ENCODE data around the gene TRIM8. TPM values are rescaled to one million over a fixed set of nuclear protein-coding genes. Genes with fewer than 3 reads are reported as not detected.

Gene TRIM8
- total and polyA plus RNA-seq, 2 donors (not counting 3 experiments of a cell fraction or from before 2014, with no cell fraction given) = 74.1 to 114 TPM

- H3K4me1 ChIP-seq (ENCODE audit: control insufficient read depth, extremely low read depth, insufficient read depth, low read length) = peaks cover 17% of the 10 kb centered on the region
- CTCF ChIA-PET = no interaction called here
- intact Hi-C loops (cut with micrococcal nuclease) (no loop called here), dilution Hi-C loops (cut with MboI; ENCODE audit: extremely low pct_ligation_motif_present, low sequenced_read_pairs) (no loop called here)
- no peak overlapping the region for H3K4me3 ChIP-seq (replicated peaks in 1 of 3; ENCODE audit: insufficient read depth in 1 of 3, low read depth in 1 of 3, low read length in 3 of 3)
- no peak overlapping the region for H2AFZ ChIP-seq (ENCODE audit: low read depth, low read length)
- H3K27me3 ChIP-seq (ENCODE audit: control insufficient read depth in 2 of 2, insufficient read depth in 2 of 2, low read length in 2 of 2) = no peaks in the 10 kb centered on the region
- no TSS peak for BruUV-seq (replicated peaks)
- no peaks in the 10 kb centered on the region for H4K20me1 ChIP-seq (replicated peaks; ENCODE audit: control insufficient read depth, extremely low read depth, insufficient read depth, low read length)
- H3K36me3 ChIP-seq (ENCODE audit: control insufficient read depth in 2 of 2, extremely low read depth in 1 of 2, insufficient read depth in 2 of 2, low read length in 2 of 2) = no peaks in the 10 kb centered on the region
- no peak overlapping the region for H3K4me2 ChIP-seq (ENCODE audit: insufficient read depth, low read length)
- POLR2A ChIA-PET = no interaction called here
- FAIRE-seq (no peak), DNase-seq (ENCODE audit: low read depth, low spot score) (no peak)
- H3K9ac ChIP-seq (replicated peaks; ENCODE audit: extremely low read depth, insufficient read depth, low read length) = no peak overlapping the region
- H3K27ac ChIP-seq (ENCODE audit: insufficient read depth, low read depth, low read length) = no peak overlapping the region
- H3K9me3 ChIP-seq (replicated peaks; ENCODE audit: control insufficient read depth, insufficient read depth, low read length) = no peaks in the 10 kb centered on the region
- H3K9me1 ChIP-seq (replicated peaks; ENCODE audit: control insufficient read depth, extremely low read depth, insufficient read depth, low read length) = no peaks in the 10 kb centered on the region
- TF ChIP-seq POLR2A (IDR thresholded peaks at IDR 0.05; ENCODE audit: low read depth, low read length) (no peak), FOS (IDR thresholded peaks at IDR 0.05; ENCODE audit: borderline replicate concordance, insufficient read depth, low read length) (no peak), JUN (IDR thresholded peaks at IDR 0.05; ENCODE audit: borderline replicate concordance, insufficient read depth, insufficient read length, low read depth) (no peak), EZH2 (IDR thresholded peaks at IDR 0.05; ENCODE audit: borderline replicate concordance, low read depth, low read length, severe bottlenecking) (no peak)
- peaks cover 7% of the 10 kb centered on the region for H3K79me2 ChIP-seq (ENCODE audit: control insufficient read depth, insufficient read depth, low read length)
Measured at GRCh38 chr10:102639537-102639936, 4.7 kb upstream of the TRIM8 start.

GRCh38 chr10:102641402-102641801 is 2.9 kb upstream of the TRIM8 start:
- H3K27ac ChIP-seq (ENCODE audit: insufficient read depth, low read depth, low read length) = peak overlapping the region; percentile 70
- no peaks in the 10 kb centered on the region for H3K36me3 ChIP-seq (ENCODE audit: control insufficient read depth in 2 of 2, extremely low read depth in 1 of 2, insufficient read depth in 2 of 2, low read length in 2 of 2)
- H3K27me3 ChIP-seq (ENCODE audit: control insufficient read depth in 2 of 2, insufficient read depth in 2 of 2, low read length in 2 of 2) = no peaks in the 10 kb centered on the region
- POLR2A ChIA-PET = interaction anchor here (0.8 to 1.4 kb wide), 6 partner anchors 9 to 44 kb away, joined by 3 to 7 read pairs (median 4); no protein-coding TSS in a partner anchor
- intact Hi-C loops (cut with micrococcal nuclease) (no loop called here), dilution Hi-C loops (cut with MboI; ENCODE audit: extremely low pct_ligation_motif_present, low sequenced_read_pairs) (no loop called here)
- H3K79me2 ChIP-seq (ENCODE audit: control insufficient read depth, insufficient read depth, low read length) = peaks cover 24% of the 10 kb centered on the region
- TF ChIP-seq POLR2AphosphoS5 (IDR thresholded peaks at IDR 0.05; ENCODE audit: insufficient read depth, low read depth, low read length) (no peak), MAX (IDR thresholded peaks at IDR 0.05; ENCODE audit: insufficient read depth, insufficient read length) (no peak), POLR2A (IDR thresholded peaks at IDR 0.05; ENCODE audit: low read depth, low read length) (no peak), FOS (IDR thresholded peaks at IDR 0.05; ENCODE audit: borderline replicate concordance, insufficient read depth, low read length) (no peak), GATA2 (IDR thresholded peaks at IDR 0.05; ENCODE audit: insufficient read depth, insufficient read length, low read depth, low read length) (no peak), JUN (IDR thresholded peaks at IDR 0.05; ENCODE audit: borderline replicate concordance, insufficient read depth, insufficient read length, low read depth) (no peak), MYC (IDR thresholded peaks at IDR 0.05; ENCODE audit: low read depth, low read length) (no peak), EZH2 (IDR thresholded peaks at IDR 0.05; ENCODE audit: borderline replicate concordance, low read depth, low read length, severe bottlenecking) (no peak), CTCF (IDR thresholded peaks at IDR 0.05; ENCODE audit: extremely low read depth in 1 of 2, insufficient read depth in 1 of 2, low read depth in 1 of 2, low read length in 2 of 2) (no peak)
- DNase-seq (ENCODE audit: low read depth, low spot score) (no peak), FAIRE-seq (no peak)
- H3K4me1 ChIP-seq (ENCODE audit: control insufficient read depth, extremely low read depth, insufficient read depth, low read length) = peaks cover 6% of the 10 kb centered on the region
- no peaks in the 10 kb centered on the region for H3K9me3 ChIP-seq (replicated peaks; ENCODE audit: control insufficient read depth, insufficient read depth, low read length)
- H3K4me3 ChIP-seq (replicated peaks in 1 of 3; ENCODE audit: insufficient read depth in 1 of 3, low read depth in 1 of 3, low read length in 3 of 3) = peak overlapping the region in 2 of 3 experiments; percentile 43 to 64
- H4K20me1 ChIP-seq (replicated peaks; ENCODE audit: control insufficient read depth, extremely low read depth, insufficient read depth, low read length) = no peaks in the 10 kb centered on the region
- peak overlapping the region; percentile 73 for H3K4me2 ChIP-seq (ENCODE audit: insufficient read depth, low read length)
- CTCF ChIA-PET = interaction anchor here (0.8 to 6.9 kb wide), 7 partner anchors 25 to 58 kb away, joined by 3 to 110 read pairs (median 3); no protein-coding TSS in a partner anchor
- H3K9me1 ChIP-seq (replicated peaks; ENCODE audit: control insufficient read depth, extremely low read depth, insufficient read depth, low read length) = no peaks in the 10 kb centered on the region
- H2AFZ ChIP-seq (ENCODE audit: low read depth, low read length) = peak overlapping the region; percentile 55
- H3K9ac ChIP-seq (replicated peaks; ENCODE audit: extremely low read depth, insufficient read depth, low read length) = peak overlapping the region; percentile 68
- no TSS peak for BruUV-seq (replicated peaks)

All from endothelial cell of umbilical vein (primary cell).